Measurements from ENCODE around the gene SLC38A2.

Gene SLC38A2

DNA sequence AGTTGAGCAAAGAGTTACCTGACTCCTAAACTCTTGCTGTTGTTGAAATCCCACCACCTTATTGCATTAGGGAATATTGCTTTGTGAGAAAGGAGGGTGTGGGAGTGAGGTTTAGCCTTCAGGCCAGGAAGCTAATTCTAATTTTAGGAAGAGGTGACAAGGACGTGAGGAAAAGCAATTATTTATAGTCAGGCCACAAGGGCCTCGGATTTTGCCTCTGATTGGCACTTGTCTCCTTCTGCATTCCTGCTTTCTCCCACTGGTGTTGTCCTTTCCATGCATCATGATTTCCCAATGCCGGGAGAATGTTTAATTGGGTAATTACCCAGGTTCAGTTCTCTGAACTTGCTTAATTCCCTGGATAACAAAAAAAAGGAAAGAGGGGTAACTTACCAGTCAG, 37.9 kb upstream of the SLC38A2 start:
- no peak overlapping the region for H3K4me3 ChIP-seq (ENCODE audit: control insufficient read depth, low read depth, low read length)
- TF ChIP-seq CTCF (IDR thresholded peaks at IDR 0.05; ENCODE audit: control insufficient read depth, insufficient read depth, low read depth, low read length, missing control alignments), result no peak
- DNase-seq (ENCODE audit: low read depth), result no peak

GRCh38 chr12:46409974-46410373, 37.4 kb upstream of the SLC38A2 start:
- DNase-seq (ENCODE audit: low read depth), result no peak
- no peak overlapping the region for H3K4me3 ChIP-seq (ENCODE audit: control insufficient read depth, low read depth, low read length)
- TF ChIP-seq CTCF (IDR thresholded peaks at IDR 0.05; ENCODE audit: control insufficient read depth, insufficient read depth, low read depth, low read length, missing control alignments), result no peak

- no peak for TF ChIP-seq CTCF (IDR thresholded peaks at IDR 0.05; ENCODE audit: control insufficient read depth, insufficient read depth, low read depth, low read length, missing control alignments)
- no peak for DNase-seq (ENCODE audit: low read depth)
- no peak overlapping the region for H3K4me3 ChIP-seq (ENCODE audit: control insufficient read depth, low read depth, low read length)
Measured at GRCh38 chr12:46409342-46409741, 36.8 kb upstream of the SLC38A2 start.

DNA sequence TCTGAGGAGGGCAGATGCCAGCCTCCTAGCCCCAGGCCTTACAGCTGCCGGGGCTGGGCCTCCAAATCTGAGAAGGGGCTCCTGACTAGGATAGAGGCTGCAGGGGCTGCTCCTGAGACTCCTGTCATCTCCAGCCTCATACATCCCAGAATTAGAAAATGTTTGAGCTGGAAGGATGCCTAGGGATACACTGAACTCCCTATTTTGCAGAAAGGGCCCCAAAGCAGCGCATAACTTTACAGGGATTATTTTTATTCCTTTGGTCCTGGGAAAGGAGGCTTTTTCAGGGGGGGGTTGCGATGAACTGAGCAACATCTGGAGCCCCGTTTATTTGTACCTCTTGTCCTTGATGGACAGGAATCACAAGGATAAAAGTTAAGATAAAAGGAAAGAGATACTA, 35.9 kb upstream of the SLC38A2 start:
- H3K4me3 ChIP-seq (ENCODE audit: control insufficient read depth, low read depth, low read length), result no peak overlapping the region
- DNase-seq (ENCODE audit: low read depth), result no peak

DNA sequence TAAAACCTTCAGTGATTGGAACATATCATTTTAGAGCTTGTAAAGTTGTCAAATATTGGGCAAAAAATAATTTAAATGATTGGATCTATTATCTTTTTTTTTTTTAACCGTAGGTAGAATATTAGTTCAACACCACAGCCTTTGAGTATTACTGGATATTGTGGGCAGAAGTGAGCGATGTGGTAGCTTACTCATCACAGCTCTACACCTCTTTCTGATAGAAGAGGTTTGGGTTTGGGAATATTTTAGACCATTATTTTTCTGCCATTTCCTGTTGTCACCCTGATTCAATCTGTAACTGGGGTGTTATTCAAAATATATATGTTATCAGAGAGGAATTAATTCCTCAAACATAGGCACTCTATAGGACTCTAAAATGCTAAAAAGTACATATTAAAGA, 34.8 kb upstream of the SLC38A2 start:
- H3K4me3 ChIP-seq (ENCODE audit: control insufficient read depth, low read depth, low read length), result no peak overlapping the region
- no peak for TF ChIP-seq CTCF (IDR thresholded peaks at IDR 0.05; ENCODE audit: control insufficient read depth, insufficient read depth, low read depth, low read length, missing control alignments)
- no peak for DNase-seq (ENCODE audit: low read depth)

More for the DNA sequence above, 35.9 kb upstream of the SLC38A2 start:
- TF ChIP-seq CTCF (IDR thresholded peaks at IDR 0.05; ENCODE audit: control insufficient read depth, insufficient read depth, low read depth, low read length, missing control alignments), result no peak

DNA sequence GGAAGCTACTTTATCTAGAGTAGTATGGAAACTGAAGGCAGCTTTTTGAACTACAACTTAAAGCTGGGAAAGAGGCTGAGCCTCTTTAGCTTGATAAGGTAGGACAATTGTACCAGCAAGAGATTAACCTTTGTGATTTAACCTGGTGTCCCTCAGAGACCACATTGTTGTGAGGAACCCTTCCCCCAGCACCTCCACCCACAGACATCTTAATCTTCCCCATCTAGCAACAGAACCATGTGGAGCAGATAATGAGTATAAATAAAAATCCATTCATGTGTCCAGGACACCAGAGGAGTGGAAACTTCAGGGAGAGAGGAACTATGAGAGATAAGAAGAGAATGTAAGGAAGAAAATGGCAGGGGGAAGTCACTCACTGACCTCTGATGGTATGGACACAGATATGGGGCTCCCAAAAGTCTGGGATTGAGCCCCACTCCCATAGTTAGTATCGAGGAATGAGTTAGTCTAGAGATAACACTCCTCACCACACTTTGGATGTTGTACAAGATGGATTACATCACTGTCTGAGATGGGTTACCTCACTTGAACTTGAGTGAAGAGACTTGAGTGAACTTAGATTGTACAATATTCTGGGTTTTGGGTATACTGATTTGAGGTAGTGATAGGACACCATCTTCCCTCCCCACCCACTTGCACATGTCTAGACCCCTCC, 33.9 kb upstream of the SLC38A2 start:
- H3K4me3 ChIP-seq (ENCODE audit: control insufficient read depth, low read depth, low read length), result no peak overlapping the region

More for the DNA sequence above, 33.9 kb upstream of the SLC38A2 start:
- no peak for TF ChIP-seq CTCF (IDR thresholded peaks at IDR 0.05; ENCODE audit: control insufficient read depth, insufficient read depth, low read depth, low read length, missing control alignments)
- DNase-seq (ENCODE audit: low read depth), result no peak

Data from AG09309 (cell line).